ENCODE measurements around the gene CADM1. TPM values are rescaled to one million over a fixed set of nuclear protein-coding genes. Genes with fewer than 3 reads are reported as not detected.

Gene CADM1
- total RNA-seq, 1 donor from 2014 or later = 41.7 TPM

GRCh38 chr11:115364896-115365295 lies 139.3 kb downstream of the CADM1 start:
- H3K36me3 ChIP-seq (ENCODE audit: control insufficient read depth, insufficient read depth, low read length) = no peaks in the 10 kb centered on the region
- no peaks in the 10 kb centered on the region for H3K27me3 ChIP-seq (ENCODE audit: control insufficient read depth, insufficient read depth, low read length)
- DNase-seq (ENCODE audit: low read depth) = no peak
- TF ChIP-seq CTCF (IDR thresholded peaks at IDR 0.05; ENCODE audit: insufficient read depth, low read length, poor library complexity, severe bottlenecking) = no peak
- H3K4me3 ChIP-seq (ENCODE audit: low read depth, low read length) = no peak overlapping the region

- H3K36me3 ChIP-seq (ENCODE audit: control insufficient read depth, insufficient read depth, low read length) = no peaks in the 10 kb centered on the region
Observed at GRCh38 chr11:115363921-115364320, 140.3 kb downstream of the CADM1 start.

GRCh38 chr11:115363426-115363825 lies 140.8 kb downstream of the CADM1 start:
- no peak for DNase-seq (ENCODE audit: low read depth)
- Histone ChIP-seq H3K36me3 (ENCODE audit: control insufficient read depth, insufficient read depth, low read length) (no peaks in the 10 kb centered on the region), H3K4me3 (ENCODE audit: low read depth, low read length) (no peak overlapping the region), H3K27me3 (ENCODE audit: control insufficient read depth, insufficient read depth, low read length) (no peaks in the 10 kb centered on the region)
- no peak for TF ChIP-seq CTCF (IDR thresholded peaks at IDR 0.05; ENCODE audit: insufficient read depth, low read length, poor library complexity, severe bottlenecking)

More at GRCh38 chr11:115363921-115364320, 140.3 kb downstream of the CADM1 start:
- Histone ChIP-seq H3K27me3 (ENCODE audit: control insufficient read depth, insufficient read depth, low read length) (no peaks in the 10 kb centered on the region), H3K4me3 (ENCODE audit: low read depth, low read length) (no peak overlapping the region)
- DNase-seq (ENCODE audit: low read depth) = no peak
- no peak for TF ChIP-seq CTCF (IDR thresholded peaks at IDR 0.05; ENCODE audit: insufficient read depth, low read length, poor library complexity, severe bottlenecking)

- no peak overlapping the region for H3K4me3 ChIP-seq (ENCODE audit: low read depth, low read length)
- TF ChIP-seq CTCF (IDR thresholded peaks at IDR 0.05; ENCODE audit: insufficient read depth, low read length, poor library complexity, severe bottlenecking) = no peak
- H3K27me3 ChIP-seq (ENCODE audit: control insufficient read depth, insufficient read depth, low read length) = no peaks in the 10 kb centered on the region
- no peak for DNase-seq (ENCODE audit: low read depth)
- H3K36me3 ChIP-seq (ENCODE audit: control insufficient read depth, insufficient read depth, low read length) = no peaks in the 10 kb centered on the region
Observed at GRCh38 chr11:115362997-115363396, 141.2 kb downstream of the CADM1 start.

- Histone ChIP-seq H3K4me3 (ENCODE audit: low read depth, low read length) (no peak overlapping the region), H3K36me3 (ENCODE audit: control insufficient read depth, insufficient read depth, low read length) (no peaks in the 10 kb centered on the region), H3K27me3 (ENCODE audit: control insufficient read depth, insufficient read depth, low read length) (no peaks in the 10 kb centered on the region)
- no peak for TF ChIP-seq CTCF (IDR thresholded peaks at IDR 0.05; ENCODE audit: insufficient read depth, low read length, poor library complexity, severe bottlenecking)
- no peak for DNase-seq (ENCODE audit: low read depth)
Observed at GRCh38 chr11:115361025-115361424, 143.2 kb downstream of the CADM1 start.

- H3K36me3 ChIP-seq (ENCODE audit: control insufficient read depth, insufficient read depth, low read length) = no peaks in the 10 kb centered on the region
- TF ChIP-seq CTCF (IDR thresholded peaks at IDR 0.05; ENCODE audit: insufficient read depth, low read length, poor library complexity, severe bottlenecking) = no peak
- no peaks in the 10 kb centered on the region for H3K27me3 ChIP-seq (ENCODE audit: control insufficient read depth, insufficient read depth, low read length)
- no peak for DNase-seq (ENCODE audit: low read depth)
- no peak overlapping the region for H3K4me3 ChIP-seq (ENCODE audit: low read depth, low read length)
Observed at GRCh38 chr11:115360186-115360824, 143.9 kb downstream of the CADM1 start.
